Activated CD8-positive, alpha-beta memory T cell treated with anti-CD3 and anti-CD28 coated beads for 48 hours (primary cell): ENCODE results near the gene MS4A10.
"Not testable (repeated sequence)": the region's sequence is repeated elsewhere in the genome, so short reads cannot be mapped to it uniquely, and the experiment has no call there.

Experiments used
- DNase-seq, 3 experiments: peaks; one replicate each; pipeline ENCODE4 v3.0.0-alpha.2; 2020; ENCODE audit warnings: low read depth in 2 of 3, low spot score in 2 of 3

Gene MS4A10

GRCh38 chr11:60785136-60785535, at the start of gene MS4A10:
Gene MS4A10 (plus strand): TSS chr11:60785333. CDS start chr11:60790336, 5,003 bp downstream.
- no peak for DNase-seq

- no peak for DNase-seq
Observed at GRCh38 chr11:60739114-60739513, 46.0 kb upstream of the MS4A10 start.

GRCh38 chr11:60740573-60740972, 44.6 kb upstream of the MS4A10 start:
- no peak for DNase-seq

- no peak for DNase-seq
Observed at GRCh38 chr11:60741421-60741820, 43.7 kb upstream of the MS4A10 start.

GRCh38 chr11:60743058-60743457, 42.1 kb upstream of the MS4A10 start:
- no peak for DNase-seq

GRCh38 chr11:60744114-60744513, 41.0 kb upstream of the MS4A10 start:
- DNase-seq: no peak

- no peak for DNase-seq
Observed at GRCh38 chr11:60747359-60747873, 37.7 kb upstream of the MS4A10 start.

- DNase-seq: no peak
Observed at GRCh38 chr11:60748225-60748624, 36.9 kb upstream of the MS4A10 start.

GRCh38 chr11:60748821-60749220, 36.3 kb upstream of the MS4A10 start:
- no peak for DNase-seq

GRCh38 chr11:60750911-60751310, 34.2 kb upstream of the MS4A10 start:
- DNase-seq: no peak

GRCh38 chr11:60753309-60753708, 31.8 kb upstream of the MS4A10 start:
- DNase-seq: no peak

GRCh38 chr11:60754887-60755286, 30.2 kb upstream of the MS4A10 start:
- no peak for DNase-seq

GRCh38 chr11:60756307-60757032, 28.7 kb upstream of the MS4A10 start, which contains the start of gene MS4A15:
Gene MS4A15 (plus strand): TSS chr11:60756867. CDS start chr11:60763734, 6,867 bp downstream.
- DNase-seq: no peak

- DNase-seq: no peak
Observed at GRCh38 chr11:60757231-60757800, 27.8 kb upstream of the MS4A10 start.

- DNase-seq: not testable (repeated sequence)
Observed at GRCh38 chr11:60758671-60759070, 26.5 kb upstream of the MS4A10 start.

- DNase-seq: not testable (repeated sequence)
Observed at GRCh38 chr11:60759438-60760225, 25.5 kb upstream of the MS4A10 start.

- DNase-seq: no peak
Observed at GRCh38 chr11:60761436-60762190, 23.5 kb upstream of the MS4A10 start.

- no peak for DNase-seq
Observed at GRCh38 chr11:60762851-60763691, 22.1 kb upstream of the MS4A10 start.

GRCh38 chr11:60763692-60764369, 21.3 kb upstream of the MS4A10 start:
- DNase-seq: no peak

GRCh38 chr11:60764879-60765278, 20.3 kb upstream of the MS4A10 start:
- DNase-seq: no peak
